GM19468 (cell line): ENCODE results near the gene TACR2.

Source experiments
- ATAC-seq: cut with Tn5 transposase; IDR thresholded peaks from one replicate; pipeline ENCODE4 v1.9.1; 2021; ENCODE audit warnings: mild to moderate bottlenecking, moderate library complexity, moderate number of reproducible peaks; ENCODE audit not compliant: unreplicated experiment; ENCODE audit errors: extremely low read depth

The TACR2 gene

GRCh38 chr10:69416695-69417094 lies at the start of gene TACR2:
Gene TACR2, minus strand, starts transcription at chr10:69416918. Its CDS starts 595 bp downstream, at chr10:69416323.
- ATAC-seq: no peak

GRCh38 chr10:69466158-69466490 lies 49.4 kb upstream of the TACR2 start:
- ATAC-seq: no peak

GRCh38 chr10:69465457-69466157 lies 48.9 kb upstream of the TACR2 start:
- ATAC-seq: no peak

- ATAC-seq: no peak
Measured at GRCh38 chr10:69464801-69465401, 48.2 kb upstream of the TACR2 start.

GRCh38 chr10:69464401-69464800 lies 47.7 kb upstream of the TACR2 start:
- ATAC-seq: no peak

- no peak for ATAC-seq
Measured at GRCh38 chr10:69463886-69464285, 47.2 kb upstream of the TACR2 start.

GRCh38 chr10:69461243-69462025 lies 44.7 kb upstream of the TACR2 start:
- no peak for ATAC-seq

- ATAC-seq: no peak
Measured at GRCh38 chr10:69460576-69461242, 44.0 kb upstream of the TACR2 start.

GRCh38 chr10:69459893-69460575 lies 43.3 kb upstream of the TACR2 start:
- no peak for ATAC-seq

GRCh38 chr10:69459101-69459790 lies 42.5 kb upstream of the TACR2 start:
- ATAC-seq: no peak

GRCh38 chr10:69458430-69459100 lies 41.8 kb upstream of the TACR2 start:
- no peak for ATAC-seq

GRCh38 chr10:69457771-69458237 lies 41.1 kb upstream of the TACR2 start:
- no peak for ATAC-seq

GRCh38 chr10:69456880-69457693 lies 40.4 kb upstream of the TACR2 start:
- ATAC-seq: no peak

GRCh38 chr10:69455006-69455763 lies 38.5 kb upstream of the TACR2 start:
- no peak for ATAC-seq

GRCh38 chr10:69453795-69454194 lies 37.1 kb upstream of the TACR2 start:
- ATAC-seq: no peak

GRCh38 chr10:69452676-69453415 lies 36.1 kb upstream of the TACR2 start:
- ATAC-seq: no peak

GRCh38 chr10:69451784-69452251 lies 35.1 kb upstream of the TACR2 start:
- ATAC-seq: no peak
